ENCODE measurements around the gene CRIM1. TPM values are rescaled to one million over a fixed set of nuclear protein-coding genes. Genes with fewer than 3 reads are reported as not detected.

The CRIM1 gene
- total RNA-seq, 1 experiment from 2014 or later, result 21.4 TPM

- no peak for DNase-seq
- Histone ChIP-seq H3K27me3 (ENCODE audit: control insufficient read depth, insufficient read depth, low read length) (no peaks in the 10 kb centered on the region), H3K4me3 (ENCODE audit: insufficient read depth, low read depth, low read length) (no peak overlapping the region), H3K36me3 (replicated peaks; ENCODE audit: control insufficient read depth, insufficient read depth, low read length) (peaks cover 3% of the 10 kb centered on the region)
These were observed 110.6 kb downstream of the CRIM1 start for GRCh38 chr2:36466135-36466534.

DNA sequence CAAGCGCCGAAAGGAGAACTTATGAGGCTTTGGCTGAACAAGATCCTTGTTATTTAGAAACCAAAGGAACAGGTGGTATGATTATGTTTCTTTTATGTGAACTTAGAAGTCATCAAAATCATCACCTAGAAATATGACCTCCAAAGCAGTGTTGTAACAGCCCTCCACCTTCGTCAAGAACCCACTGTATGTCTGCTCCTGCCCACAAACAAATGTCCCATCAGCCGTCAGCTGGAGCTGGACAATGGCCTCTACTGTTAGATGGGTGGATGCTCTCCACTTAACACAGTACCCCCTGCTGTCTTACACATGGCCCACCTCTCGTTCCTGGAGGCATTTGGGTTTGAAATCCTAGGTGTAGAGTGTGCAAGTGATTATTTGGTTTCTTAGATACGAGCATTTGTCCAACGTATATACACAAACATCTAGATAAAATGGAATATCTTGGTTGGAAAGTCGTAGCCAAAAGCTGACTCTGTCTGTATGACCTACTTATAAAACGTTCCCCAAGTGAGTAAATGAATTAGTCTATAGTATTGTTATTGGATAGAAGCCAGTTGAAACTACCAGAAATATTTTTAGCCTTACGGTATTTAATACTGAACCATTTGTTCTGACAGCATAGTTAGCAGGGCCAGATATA lies 113.0 kb downstream of the CRIM1 start:
- peaks cover 3% of the 10 kb centered on the region for H3K36me3 ChIP-seq (replicated peaks; ENCODE audit: control insufficient read depth, insufficient read depth, low read length)
- no peak for DNase-seq
- H3K4me3 ChIP-seq (ENCODE audit: insufficient read depth, low read depth, low read length), result no peak overlapping the region

DNA sequence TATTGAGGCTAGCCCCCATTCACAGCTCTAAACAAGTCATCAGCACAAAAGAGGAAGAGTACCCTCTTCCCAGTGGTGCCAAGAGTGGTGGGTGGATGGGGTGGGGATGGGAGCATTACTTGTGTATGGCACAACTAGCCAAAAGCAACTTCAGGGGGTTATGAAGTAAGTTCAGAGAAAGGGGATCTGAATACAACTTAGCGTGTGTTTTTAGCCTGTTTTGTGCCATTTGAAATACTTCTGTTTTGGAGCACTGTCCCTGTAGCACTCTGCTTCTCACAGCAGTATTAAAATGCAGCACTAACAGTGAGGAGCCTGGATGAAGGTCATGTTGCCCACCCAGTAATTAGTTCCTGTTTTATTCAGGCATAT lies 113.5 kb downstream of the CRIM1 start:
- no peak for DNase-seq
- no peaks in the 10 kb centered on the region for H3K27me3 ChIP-seq (ENCODE audit: control insufficient read depth, insufficient read depth, low read length)
- no peak overlapping the region for H3K4me3 ChIP-seq (ENCODE audit: insufficient read depth, low read depth, low read length)
- H3K36me3 ChIP-seq (replicated peaks; ENCODE audit: control insufficient read depth, insufficient read depth, low read length), result peaks cover 3% of the 10 kb centered on the region

More for the DNA sequence above, 113.0 kb downstream of the CRIM1 start:
- no peaks in the 10 kb centered on the region for H3K27me3 ChIP-seq (ENCODE audit: control insufficient read depth, insufficient read depth, low read length)

- Histone ChIP-seq H3K27me3 (ENCODE audit: control insufficient read depth, insufficient read depth, low read length) (no peaks in the 10 kb centered on the region), H3K36me3 (replicated peaks; ENCODE audit: control insufficient read depth, insufficient read depth, low read length) (peaks cover 2% of the 10 kb centered on the region), H3K4me3 (ENCODE audit: insufficient read depth, low read depth, low read length) (no peak overlapping the region)
- no peak for DNase-seq
These were observed 114.1 kb downstream of the CRIM1 start for GRCh38 chr2:36469710-36470109.

DNA sequence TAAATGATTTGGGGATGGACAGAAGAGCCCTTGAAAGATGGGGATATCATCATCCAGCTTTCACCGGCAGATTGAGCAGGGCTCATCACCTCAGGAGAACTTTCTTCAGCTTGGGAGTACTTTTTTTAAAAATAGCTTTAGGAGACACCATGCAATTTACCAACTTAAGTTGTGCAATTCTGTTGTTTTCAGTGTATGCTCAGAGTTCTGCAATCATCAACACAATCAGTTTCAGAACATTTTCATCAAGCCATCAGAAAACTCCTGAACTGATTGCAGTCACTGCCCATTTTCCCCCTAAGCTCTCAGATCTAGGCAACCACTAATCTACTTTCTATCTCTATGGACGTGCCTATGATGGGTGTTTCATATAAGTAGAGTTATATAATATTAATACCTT lies 117.7 kb downstream of the CRIM1 start:
- no peak overlapping the region for H3K4me3 ChIP-seq (ENCODE audit: insufficient read depth, low read depth, low read length)
- peaks cover 2% of the 10 kb centered on the region for H3K36me3 ChIP-seq (replicated peaks; ENCODE audit: control insufficient read depth, insufficient read depth, low read length)
- H3K27me3 ChIP-seq (ENCODE audit: control insufficient read depth, insufficient read depth, low read length), result no peaks in the 10 kb centered on the region
- DNase-seq, result no peak

DNA sequence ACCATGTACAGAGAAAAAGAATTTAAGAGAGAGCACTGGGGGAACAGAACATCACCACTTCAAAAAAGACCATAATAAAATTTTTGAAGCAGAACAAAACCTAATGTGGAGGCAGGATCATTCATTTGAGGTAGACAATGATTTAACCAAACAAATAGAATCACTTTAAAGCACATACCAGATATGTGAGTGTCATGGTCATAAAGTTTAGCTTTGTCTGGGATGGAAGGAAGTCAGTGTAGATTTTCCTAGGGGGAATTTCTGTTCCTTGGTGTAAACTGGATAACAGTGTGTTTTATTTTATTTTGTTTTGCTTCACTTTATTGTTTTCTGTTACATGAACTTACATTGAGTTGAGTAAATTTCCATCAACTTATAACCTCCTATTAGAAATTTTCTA lies 120.8 kb downstream of the CRIM1 start:
- peaks cover 8% of the 10 kb centered on the region for H3K36me3 ChIP-seq (replicated peaks; ENCODE audit: control insufficient read depth, insufficient read depth, low read length)
- no peak overlapping the region for H3K4me3 ChIP-seq (ENCODE audit: insufficient read depth, low read depth, low read length)
- DNase-seq, result no peak
- H3K27me3 ChIP-seq (ENCODE audit: control insufficient read depth, insufficient read depth, low read length), result no peaks in the 10 kb centered on the region

DNA sequence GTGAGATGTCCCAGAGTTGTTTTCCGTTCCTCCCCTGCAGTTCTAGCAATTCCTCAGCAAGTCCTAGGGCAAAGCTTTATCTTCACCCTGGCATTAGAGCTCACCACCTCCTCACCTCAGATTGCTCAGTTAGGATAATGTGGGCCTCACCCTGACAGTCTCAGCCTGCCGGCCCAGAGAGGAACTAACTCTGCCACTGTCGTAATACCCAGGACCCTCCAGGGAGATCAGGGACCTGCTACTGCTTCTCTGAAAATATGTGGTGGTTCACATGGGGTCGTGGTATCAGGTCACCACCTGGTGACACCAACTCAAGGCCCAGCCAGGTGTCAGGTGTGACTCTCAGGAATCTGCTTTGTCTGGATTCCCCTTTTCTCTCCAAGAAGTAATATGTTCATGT lies 121.7 kb downstream of the CRIM1 start:
- H3K4me3 ChIP-seq (ENCODE audit: insufficient read depth, low read depth, low read length), result no peak overlapping the region
- no peaks in the 10 kb centered on the region for H3K27me3 ChIP-seq (ENCODE audit: control insufficient read depth, insufficient read depth, low read length)
- DNase-seq, result no peak
- H3K36me3 ChIP-seq (replicated peaks; ENCODE audit: control insufficient read depth, insufficient read depth, low read length), result peaks cover 12% of the 10 kb centered on the region

GRCh38 chr2:36477746-36478145 lies 122.2 kb downstream of the CRIM1 start:
- H3K4me3 ChIP-seq (ENCODE audit: insufficient read depth, low read depth, low read length), result no peak overlapping the region

GRCh38 chr2:36478332-36478738 lies 122.8 kb downstream of the CRIM1 start:
- Histone ChIP-seq H3K27me3 (ENCODE audit: control insufficient read depth, insufficient read depth, low read length) (no peaks in the 10 kb centered on the region), H3K4me3 (ENCODE audit: insufficient read depth, low read depth, low read length) (no peak overlapping the region), H3K36me3 (replicated peaks; ENCODE audit: control insufficient read depth, insufficient read depth, low read length) (peaks cover 12% of the 10 kb centered on the region)
- DNase-seq, result no peak

More at GRCh38 chr2:36477746-36478145, 122.2 kb downstream of the CRIM1 start:
- Histone ChIP-seq H3K36me3 (replicated peaks; ENCODE audit: control insufficient read depth, insufficient read depth, low read length) (peaks cover 12% of the 10 kb centered on the region), H3K27me3 (ENCODE audit: control insufficient read depth, insufficient read depth, low read length) (no peaks in the 10 kb centered on the region)
- no peak for DNase-seq

DNA sequence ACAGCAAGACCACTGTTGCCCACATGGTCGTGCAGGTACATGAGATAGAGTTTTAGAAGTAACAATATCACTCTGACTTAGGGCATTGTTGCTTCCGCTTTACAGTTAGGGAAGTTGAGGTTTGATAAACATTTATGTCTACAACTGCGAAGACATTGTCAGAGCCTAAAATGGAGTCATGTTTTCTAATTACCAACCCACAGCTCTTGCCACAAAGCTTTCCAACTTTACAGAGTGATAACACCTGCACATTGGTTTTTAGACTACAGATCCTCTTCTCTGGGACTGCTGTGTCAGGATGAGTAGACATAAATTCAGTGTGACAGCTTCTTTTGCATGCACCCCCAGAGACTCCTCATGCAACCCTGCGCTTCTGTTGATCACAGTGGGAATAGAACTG lies 123.4 kb downstream of the CRIM1 start:
- H3K27me3 ChIP-seq (ENCODE audit: control insufficient read depth, insufficient read depth, low read length), result no peaks in the 10 kb centered on the region

GRCh38 chr2:36479406-36479805 lies 123.8 kb downstream of the CRIM1 start:
- no peaks in the 10 kb centered on the region for H3K27me3 ChIP-seq (ENCODE audit: control insufficient read depth, insufficient read depth, low read length)
- H3K4me3 ChIP-seq (ENCODE audit: insufficient read depth, low read depth, low read length), result no peak overlapping the region
- H3K36me3 ChIP-seq (replicated peaks; ENCODE audit: control insufficient read depth, insufficient read depth, low read length), result peaks cover 12% of the 10 kb centered on the region
- no peak for DNase-seq

More for the DNA sequence above, 123.4 kb downstream of the CRIM1 start:
- peaks cover 12% of the 10 kb centered on the region for H3K36me3 ChIP-seq (replicated peaks; ENCODE audit: control insufficient read depth, insufficient read depth, low read length)
- no peak for DNase-seq
- H3K4me3 ChIP-seq (ENCODE audit: insufficient read depth, low read depth, low read length), result no peak overlapping the region

- H3K4me3 ChIP-seq (ENCODE audit: insufficient read depth, low read depth, low read length), result no peak overlapping the region
- peaks cover 12% of the 10 kb centered on the region for H3K36me3 ChIP-seq (replicated peaks; ENCODE audit: control insufficient read depth, insufficient read depth, low read length)
- DNase-seq, result no peak
- no peaks in the 10 kb centered on the region for H3K27me3 ChIP-seq (ENCODE audit: control insufficient read depth, insufficient read depth, low read length)
These were observed 124.5 kb downstream of the CRIM1 start for GRCh38 chr2:36480028-36480427.

GRCh38 chr2:36480636-36481035 lies 125.1 kb downstream of the CRIM1 start:
- Histone ChIP-seq H3K4me3 (ENCODE audit: insufficient read depth, low read depth, low read length) (no peak overlapping the region), H3K27me3 (ENCODE audit: control insufficient read depth, insufficient read depth, low read length) (no peaks in the 10 kb centered on the region), H3K36me3 (replicated peaks; ENCODE audit: control insufficient read depth, insufficient read depth, low read length) (peaks cover 12% of the 10 kb centered on the region)
- DNase-seq, result no peak

GRCh38 chr2:36481709-36482108 lies 126.1 kb downstream of the CRIM1 start:
- DNase-seq, result no peak
- Histone ChIP-seq H3K36me3 (replicated peaks; ENCODE audit: control insufficient read depth, insufficient read depth, low read length) (peaks cover 12% of the 10 kb centered on the region), H3K4me3 (ENCODE audit: insufficient read depth, low read depth, low read length) (no peak overlapping the region), H3K27me3 (ENCODE audit: control insufficient read depth, insufficient read depth, low read length) (no peaks in the 10 kb centered on the region)

- no peaks in the 10 kb centered on the region for H3K27me3 ChIP-seq (ENCODE audit: control insufficient read depth, insufficient read depth, low read length)
- DNase-seq, result no peak
- no peak overlapping the region for H3K4me3 ChIP-seq (ENCODE audit: insufficient read depth, low read depth, low read length)
- H3K36me3 ChIP-seq (replicated peaks; ENCODE audit: control insufficient read depth, insufficient read depth, low read length), result peaks cover 9% of the 10 kb centered on the region
These were observed 127.1 kb downstream of the CRIM1 start for GRCh38 chr2:36482576-36483214.
